HCT116 (cell line): Measurements from ENCODE around the gene MAP2K5. TPM values are rescaled to one million over a fixed set of nuclear protein-coding genes. Genes with fewer than 3 reads are reported as not detected.

Source experiments
- ATAC-seq: fragments of 200-7000 bp; cut with Tn5 transposase; 2 replicates; pipeline ENCODE4 v1.9.1; 2020; ENCODE audit warnings: mild to moderate bottlenecking, moderate library complexity
- BruUV-seq: library from RNA; stranded (reverse); fragments of 400-500 nt; replicated peaks from 2 replicates; lab custom pipeline; 2021; lab: Mats Ljungman, UMichigan
- CTCF ChIA-PET: fragments of 300-600 bp; sonication (Branson Sonifier 250); formaldehyde crosslinking; loops from one replicate; lab custom pipeline; 2021; ENCODE audit warnings: antibody characterized with exemption; lab: Charles Lee
- POLR2A ChIA-PET: fragments of 300-600, 350-600 bp; sonication (Branson Sonifier 250); formaldehyde crosslinking; loops from one replicate; lab custom pipeline; 2021; ENCODE audit warnings: antibody characterized with exemption; lab: Charles Lee
- RAD21 ChIA-PET, 2 experiments: fragments of 300-600 bp; sonication (Branson Sonifier 250); formaldehyde crosslinking; loops; one replicate each; lab custom pipeline; 2023; ENCODE audit warnings: low total read pairs in 2 of 2; ENCODE audit not compliant: uncharacterized antibody in 2 of 2, unreplicated experiment in 2 of 2, low non-redundant PET in 1 of 2; lab: Charles Lee
- DNase-seq: peaks from one replicate; pipeline ENCODE4 v3.0.0-alpha.2; 2010; ENCODE audit warnings: low read depth, low spot score
- H2AFZ ChIP-seq: fragments of 200-600 bp; shearing (Covaris generic), sonication (generic); 2 replicates; pipeline ENCODE4 v1.6.1; 2017; ENCODE audit warnings: low read depth, mixed run types, mixed read lengths, antibody characterized with exemption, low read length; ENCODE audit not compliant: poor library complexity, severe bottlenecking
- H3K27ac ChIP-seq: 2 replicates; pipeline ENCODE4 v1.5.1; 2012; ENCODE audit warnings: low read depth, low read length
- H3K27me3 ChIP-seq: fragments of 200-600 bp; sonication (generic); 2 replicates; pipeline ENCODE4 v1.6.1; 2016; ENCODE audit warnings: mixed run types, low read length, mixed read lengths; ENCODE audit not compliant: insufficient read depth
- H3K36me3 ChIP-seq, 2 experiments: fragments of 200-500 bp in 1 of 2; fragments of 200-600 bp in 1 of 2; sonication (Bioruptor generic) in 1 of 2; sonication (generic) in 1 of 2; 2 replicates each; pipeline versions ENCODE4 v1.5.1 to v1.6.1; 2014 to 2016; ENCODE audit warnings: low read length in 2 of 2, inconsistent platforms in 1 of 2, mixed read lengths in 1 of 2, mixed run types in 1 of 2; ENCODE audit not compliant: insufficient read depth in 2 of 2, control insufficient read depth in 1 of 2
- H3K4me1 ChIP-seq, 2 experiments: fragments of 200-600 bp in 1 of 2; sonication (generic) in 1 of 2; 2 replicates each; pipeline versions ENCODE4 v1.5.1 to v1.6.1; 2012 to 2017; ENCODE audit warnings: low read length in 2 of 2, inconsistent platforms in 1 of 2, mild to moderate bottlenecking in 1 of 2, mixed read lengths in 1 of 2, mixed run types in 1 of 2, moderate library complexity in 1 of 2; ENCODE audit not compliant: insufficient read depth in 2 of 2, control insufficient read depth in 1 of 2
- H3K4me2 ChIP-seq: fragments of 200-600 bp; sonication (generic); 2 replicates; pipeline ENCODE4 v1.6.1; 2017; ENCODE audit warnings: mixed run types, low read length, mixed read lengths
- H3K4me3 ChIP-seq, 2 experiments: fragments of 200-600 bp in 1 of 2; sonication (generic) in 1 of 2; replicated peaks in 1 of 2; 2 replicates each; pipeline ENCODE4 v1.5.1; 2011 to 2016; ENCODE audit warnings: low read length in 2 of 2, control low read depth in 1 of 2, low read depth in 1 of 2, mild to moderate bottlenecking in 1 of 2, mixed read lengths in 1 of 2, mixed run types in 1 of 2
- H3K79me2 ChIP-seq: fragments of 200-600 bp; sonication (generic); 2 replicates; pipeline ENCODE4 v1.6.1; 2017; ENCODE audit warnings: mild to moderate bottlenecking, mixed run types, low read length, moderate library complexity, mixed read lengths; ENCODE audit not compliant: insufficient read depth
- H3K9ac ChIP-seq: fragments of 200-600 bp; sonication (generic); 2 replicates; pipeline ENCODE4 v1.6.1; 2016; ENCODE audit warnings: low read length, mixed read lengths
- H3K9me2 ChIP-seq: fragments of 200-600 bp; sonication (generic), shearing (Covaris generic); 2 replicates; pipeline ENCODE4 v1.6.1; 2017; ENCODE audit warnings: mixed run types, mild to moderate bottlenecking, moderate library complexity; ENCODE audit not compliant: insufficient read depth
- H3K9me3 ChIP-seq, 2 experiments: fragments of 200-500 bp in 1 of 2; fragments of 200-600 bp in 1 of 2; sonication (Bioruptor generic) in 1 of 2; sonication (generic) in 1 of 2; 2 replicates each; pipeline ENCODE4 v1.6.1; 2014 to 2017; ENCODE audit warnings: low read length in 2 of 2, mixed read lengths in 2 of 2, inconsistent platforms in 1 of 2, low read depth in 1 of 2, mild to moderate bottlenecking in 1 of 2, mixed run types in 1 of 2, moderate library complexity in 1 of 2; ENCODE audit not compliant: control insufficient read depth in 1 of 2, insufficient read depth in 1 of 2
- H4K20me1 ChIP-seq: fragments of 200-600 bp; sonication (generic), shearing (Covaris generic); 2 replicates; pipeline ENCODE4 v1.6.1; 2017; ENCODE audit warnings: mixed run types, mild to moderate bottlenecking, moderate library complexity; ENCODE audit not compliant: insufficient read depth
- CBX3 ChIP-seq: IDR thresholded peaks from 2 replicates; pipeline ENCODE4 v1.6.1; 2012; ENCODE audit warnings: low read depth
- CTCF ChIP-seq, 3 experiments: fragments of 200-600 bp in 1 of 3; sonication (generic) in 1 of 3; IDR thresholded peaks in 2 of 3; conservative IDR thresholded peaks in 1 of 3; 2 replicates each; pipeline ENCODE4 v1.5.1; 2012 to 2017; ENCODE audit warnings: low read depth in 2 of 3, low read length in 2 of 3, antibody characterized with exemption in 1 of 3, borderline replicate concordance in 1 of 3, control low read depth in 1 of 3, mild to moderate bottlenecking in 1 of 3, mixed read lengths in 1 of 3, mixed run types in 1 of 3, moderate library complexity in 1 of 3; ENCODE audit not compliant: insufficient read depth in 1 of 3
- POLR2AphosphoS5 ChIP-seq: IDR thresholded peaks from 2 replicates; pipeline ENCODE4 v1.6.1; 2011; ENCODE audit warnings: mild to moderate bottlenecking, low read depth, low read length, moderate library complexity
- RAD21 ChIP-seq: IDR thresholded peaks from 2 replicates; pipeline ENCODE4 v1.6.1; 2012; ENCODE audit warnings: low read depth, mild to moderate bottlenecking
- REST ChIP-seq: IDR thresholded peaks from 2 replicates; pipeline ENCODE4 v1.6.1; 2012; ENCODE audit warnings: low read depth
- SP1 ChIP-seq: IDR thresholded peaks from 2 replicates; pipeline ENCODE4 v1.6.1; 2012; ENCODE audit warnings: low read depth
- SRF ChIP-seq: IDR thresholded peaks from 2 replicates; pipeline ENCODE4 v1.6.1; 2012; ENCODE audit warnings: low read depth
- YY1 ChIP-seq: IDR thresholded peaks from 2 replicates; pipeline ENCODE4 v1.6.1; 2011; ENCODE audit warnings: low read length, low read depth, moderate library complexity, mild to moderate bottlenecking; ENCODE audit not compliant: insufficient replicate concordance; ENCODE audit errors: extremely low read depth
- ZNF274 ChIP-seq: fragments of 200-500 bp; sonication (Bioruptor generic); IDR thresholded peaks from 2 replicates; pipeline ENCODE4 v1.6.1; 2014; ENCODE audit warnings: mild to moderate bottlenecking, low read depth, low read length, inconsistent platforms
- intact Hi-C: fragments of 100-400 bp; cut with micrococcal nuclease; formaldehyde crosslinking; loops from 2 replicates; pipeline ENCODE4 v1.10.0; 2022
- total RNA-seq: library from RNA; stranded (reverse); gene quantifications from one replicate; pipeline ENCODE4 v1.2.1, GENCODE V29; 2021; ENCODE audit not compliant: unreplicated experiment
- TF ChIP-seq, protein P1 (sequence below): IDR thresholded peaks from 2 replicates; pipeline ENCODE4 v1.6.1; 2012
- TF ChIP-seq, protein P2 (sequence below): IDR thresholded peaks from 2 replicates; pipeline ENCODE4 v1.6.1; 2011; ENCODE audit warnings: mild to moderate bottlenecking, low read length, moderate library complexity; ENCODE audit not compliant: insufficient replicate concordance; ENCODE audit errors: extremely low read depth

Gene MAP2K5
- total RNA-seq, 1 experiment from 2014 or later: 15.6 TPM

DNA sequence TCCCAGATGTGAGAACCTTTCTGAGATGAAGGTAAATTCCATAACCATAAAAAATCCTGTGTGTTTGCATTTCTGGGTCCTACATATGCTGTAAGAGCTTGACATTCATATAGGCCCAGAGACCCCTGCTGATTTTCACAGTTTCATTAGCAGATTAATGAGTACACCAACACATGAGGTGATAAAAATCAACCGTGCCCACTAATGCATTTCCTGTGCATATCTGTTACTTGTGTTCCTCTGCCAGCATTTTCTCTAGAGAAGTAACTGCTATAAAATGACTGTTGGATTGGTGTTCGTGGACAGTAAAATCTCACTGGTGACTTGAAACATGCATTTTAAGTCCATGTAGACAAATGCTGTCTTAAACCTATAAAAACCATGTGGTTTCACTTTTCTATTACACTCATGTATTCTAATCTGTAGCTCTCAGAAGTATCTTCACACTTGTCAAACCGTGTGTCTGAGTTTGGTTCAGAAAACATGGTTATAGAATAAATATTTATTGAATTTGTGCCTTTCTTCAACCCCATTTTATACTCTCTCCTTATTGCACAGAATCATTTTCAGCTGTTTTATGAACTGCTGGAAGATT lies 14.6 kb downstream of the MAP2K5 start:
- ChIA-PET CTCF (no interaction called here), POLR2A (no interaction called here)
- H3K36me3 ChIP-seq: peaks cover 0 to 7% of the 10 kb centered on the region in 2 experiments; a peak in 1 of 4 replicates

DNA sequence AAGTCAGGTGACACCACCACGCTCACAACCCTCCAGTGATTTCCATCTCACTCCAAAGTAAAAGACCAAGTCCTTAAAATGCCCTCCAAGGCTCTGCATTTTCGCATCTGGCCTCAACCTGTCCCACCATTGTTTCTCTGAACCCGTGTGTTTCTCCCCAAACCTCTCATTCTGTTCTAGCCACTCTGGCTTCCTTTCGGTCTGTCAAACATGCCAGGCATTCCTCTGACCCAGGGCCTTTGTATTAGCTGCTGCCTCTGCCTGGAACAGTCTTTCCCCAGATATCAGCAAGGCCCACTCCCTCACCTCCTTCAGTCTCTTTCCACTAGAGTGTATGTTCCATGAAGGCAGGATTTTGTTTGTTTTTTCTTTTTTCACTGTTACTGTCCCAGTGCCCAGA lies 16.0 kb downstream of the MAP2K5 start:
- Histone ChIP-seq H3K36me3 (peaks cover 0 to 7% of the 10 kb centered on the region in 2 experiments; a peak in 1 of 4 replicates), H3K4me1 (no peaks in the 10 kb centered on the region), H3K27ac (no peak overlapping the region), H3K4me2 (no peak overlapping the region), H3K4me3 (no peak overlapping the region), H3K9me3 (no peaks in the 10 kb centered on the region; a peak in 1 of 4 replicates), H3K79me2 (no peaks in the 10 kb centered on the region), H2AFZ (no peak overlapping the region), H3K9ac (no peak overlapping the region), H4K20me1 (no peaks in the 10 kb centered on the region), H3K27me3 (no peaks in the 10 kb centered on the region), H3K9me2 (no peaks in the 10 kb centered on the region)
- ChIA-PET POLR2A (no interaction called here), CTCF (no interaction called here), RAD21 (no interaction called here)
- intact Hi-C loops: no loop called here
- BruUV-seq: no TSS peak
- DNase-seq: no peak
- ATAC-seq: no peak
- no peak for TF ChIP-seq CTCF (IDR thresholded peaks at IDR 0.05 in 2 of 3, conservative IDR thresholded peaks at IDR 0.05 in 1 of 3; ENCODE audit: borderline replicate concordance in 1 of 3, insufficient read depth in 1 of 3, low read depth in 2 of 3, low read length in 2 of 3)
- no peak for TF ChIP-seq SP1
- TF ChIP-seq REST: no peak
- TF ChIP-seq, protein P1, sequence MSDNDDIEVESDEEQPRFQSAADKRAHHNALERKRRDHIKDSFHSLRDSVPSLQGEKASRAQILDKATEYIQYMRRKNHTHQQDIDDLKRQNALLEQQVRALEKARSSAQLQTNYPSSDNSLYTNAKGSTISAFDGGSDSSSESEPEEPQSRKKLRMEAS: no peak
- no peak for TF ChIP-seq YY1
- TF ChIP-seq SRF: no peak
- TF ChIP-seq POLR2AphosphoS5: no peak
- no peak for TF ChIP-seq ZNF274
- TF ChIP-seq, protein P2, sequence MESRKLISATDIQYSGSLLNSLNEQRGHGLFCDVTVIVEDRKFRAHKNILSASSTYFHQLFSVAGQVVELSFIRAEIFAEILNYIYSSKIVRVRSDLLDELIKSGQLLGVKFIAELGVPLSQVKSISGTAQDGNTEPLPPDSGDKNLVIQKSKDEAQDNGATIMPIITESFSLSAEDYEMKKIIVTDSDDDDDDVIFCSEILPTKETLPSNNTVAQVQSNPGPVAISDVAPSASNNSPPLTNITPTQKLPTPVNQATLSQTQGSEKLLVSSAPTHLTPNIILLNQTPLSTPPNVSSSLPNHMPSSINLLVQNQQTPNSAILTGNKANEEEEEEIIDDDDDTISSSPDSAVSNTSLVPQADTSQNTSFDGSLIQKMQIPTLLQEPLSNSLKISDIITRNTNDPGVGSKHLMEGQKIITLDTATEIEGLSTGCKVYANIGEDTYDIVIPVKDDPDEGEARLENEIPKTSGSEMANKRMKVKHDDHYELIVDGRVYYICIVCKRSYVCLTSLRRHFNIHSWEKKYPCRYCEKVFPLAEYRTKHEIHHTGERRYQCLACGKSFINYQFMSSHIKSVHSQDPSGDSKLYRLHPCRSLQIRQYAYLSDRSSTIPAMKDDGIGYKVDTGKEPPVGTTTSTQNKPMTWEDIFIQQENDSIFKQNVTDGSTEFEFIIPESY: no peak

More for the DNA sequence above, 14.6 kb downstream of the MAP2K5 start:
- no peak overlapping the region for H3K4me3 ChIP-seq
- no peaks in the 10 kb centered on the region for H3K9me2 ChIP-seq
- RAD21 ChIA-PET: no interaction called here
- TF ChIP-seq SP1 (no peak), CBX3 (no peak), POLR2AphosphoS5 (no peak), RAD21 (no peak)
- DNase-seq (no peak), ATAC-seq (no peak)
- no peak overlapping the region for H3K4me2 ChIP-seq
- intact Hi-C loops: no loop called here
- BruUV-seq: no TSS peak
- no peak overlapping the region for H2AFZ ChIP-seq
- no peaks in the 10 kb centered on the region for H3K27me3 ChIP-seq
- no peak overlapping the region for H3K27ac ChIP-seq
- no peaks in the 10 kb centered on the region for H4K20me1 ChIP-seq
- H3K4me1 ChIP-seq: no peaks in the 10 kb centered on the region
- no peak overlapping the region for H3K9ac ChIP-seq
- H3K9me3 ChIP-seq: no peaks in the 10 kb centered on the region; a peak in 1 of 4 replicates
- H3K79me2 ChIP-seq: no peaks in the 10 kb centered on the region
